Stomach (tissue), 19 donors: Measurements from ENCODE around the gene THAP3. TPM values are rescaled to one million over a fixed set of nuclear protein-coding genes. Genes with fewer than 3 reads are reported as not detected.

Source experiments
- DNase-seq, 2 donors: peaks; one replicate each; pipeline versions ENCODE4 v3.0.0 to v3.0.0-alpha.2; 2013 to 2019
- H3K27ac ChIP-seq, 5 donors: fragments of 200-600 bp in 4 of 5; sonication (generic) in 4 of 5; one replicate each; pipeline ENCODE4 v1.5.1; 2013 to 2019; ENCODE audit warnings: mild to moderate bottlenecking in 1 of 5, moderate library complexity in 1 of 5
- H3K27me3 ChIP-seq, 3 donors: fragments of 200-600 bp; sonication (generic); one replicate each; pipeline ENCODE4 v1.5.1; 2017 to 2019; ENCODE audit warnings: mixed run types in 1 of 3
- H3K36me3 ChIP-seq, 4 donors: fragments of 200-600 bp; sonication (generic); 1 replicate in 3 of 4; 2 replicates in 1 of 4; pipeline ENCODE4 v1.5.1; 2016 to 2019
- H3K4me1 ChIP-seq, 4 donors: fragments of 200-600 bp; sonication (generic); one replicate each; pipeline ENCODE4 v1.5.1; 2016 to 2019
- H3K4me3 ChIP-seq, 4 donors: fragments of 200-600 bp; sonication (generic) in 3 of 4; one replicate each; pipeline ENCODE4 v1.5.1; 2016 to 2019; ENCODE audit warnings: mild to moderate bottlenecking in 1 of 4
- H3K9me3 ChIP-seq, 4 donors: fragments of 200-600 bp; sonication (generic); one replicate each; pipeline ENCODE4 v1.5.1; 2016 to 2019
- CTCF ChIP-seq, 7 experiments: fragments of 450-650 bp in 4 of 7; fragments of 200-600 bp in 3 of 7; sonication (generic) in 3 of 7; IDR thresholded peaks; one replicate each; pipeline ENCODE4 v1.5.1; 2016 to 2019; ENCODE audit warnings: antibody characterized with exemption in 7 of 7, control low read depth in 2 of 7, mild to moderate bottlenecking in 1 of 7
- EP300 ChIP-seq: sonication (generic); formaldehyde crosslinking; IDR thresholded peaks from one replicate; pipeline ENCODE4 v1.6.1; 2017; ENCODE audit warnings: antibody characterized with exemption
- POLR2A ChIP-seq, 4 donors: fragments of 450-650 bp; IDR thresholded peaks; one replicate each; pipeline ENCODE4 v1.6.1; 2016; ENCODE audit warnings: antibody characterized with exemption in 4 of 4, control low read depth in 2 of 4, mild to moderate bottlenecking in 1 of 4, moderate library complexity in 1 of 4
- POLR2AphosphoS5 ChIP-seq, 3 donors: sonication (generic); formaldehyde crosslinking; IDR thresholded peaks; one replicate each; pipeline ENCODE4 v1.6.1; 2016; ENCODE audit warnings: antibody characterized with exemption in 3 of 3
- WGBS, 5 donors: extraction: QIAGEN DNeasy Blood & Tissue Kit in 3 of 5; methylation state at CpG; one replicate each; pipeline versions ENCODE4 v1.1.5 to v1.1.7; 2013 to 2018; 5-methylcytosine and 5-hydroxymethylcytosine counted together
- intact Hi-C: fragments of 100-400 bp; cut with DNase I; formaldehyde crosslinking; loops from one replicate; pipeline ENCODE4 v1.15.1; 2023; ENCODE audit warnings: low total_unique reads
- long read RNA-seq, 10 donors: transcript quantifications; one replicate each; lab custom pipeline, GENCODE V29; 2026
- polyA plus RNA-seq, 3 donors: library from polyadenylated mRNA; stranded (reverse); fragments of 200-250 nt; gene quantifications; one replicate each; pipeline ENCODE4 v1.2.3, GENCODE V29; 2013
- total RNA-seq, 5 donors: library from RNA; depleted of rRNA; stranded (reverse); fragments of >200 nt; gene quantifications; one replicate each; pipeline versions ENCODE4 v1.1.0 to v1.2.3, GENCODE V29; 2014 to 2016
- donor health status: healthy with polysubstance abuse.
- donor health status: Bipolar disorder and iron deficiency.
- donor health status: healthy.

THAP3 gene
- 100 to 1,000 TPM in 1 of 5 donors, 10 to 100 TPM in 2, 1 to 10 TPM in 2; 5.8 to 116 (median 10.4) TPM for total RNA-seq
- 10 to 100 TPM; 17.9 to 27.6 (median 26.6) TPM for polyA plus RNA-seq
- long read RNA-seq, donor 1, partial matches to known transcripts: 0 of 1 reads
- long read RNA-seq, donor 1, other reads (novel, unspliced or antisense): 0 of 1 reads
- long read RNA-seq, donor 2, partial matches to known transcripts: 0 of 1 reads
- long read RNA-seq, donor 2, other reads (novel, unspliced or antisense): 0 of 1 reads
- long read RNA-seq, donor 3, partial matches to known transcripts: 0 of 1 reads
- long read RNA-seq, donor 3, other reads (novel, unspliced or antisense): 0 of 1 reads
- long read RNA-seq, donor 4: 0 reads
- long read RNA-seq, donor 5, partial matches to known transcripts: 0 of 2 reads
- long read RNA-seq, donor 5, other reads (novel, unspliced or antisense): 0 of 2 reads
- long read RNA-seq, donor 6: 0 reads
- long read RNA-seq, donor 7, partial matches to known transcripts: 5 of 9 reads
- long read RNA-seq, donor 7, other reads (novel, unspliced or antisense): 0 of 9 reads
- long read RNA-seq, donor 8: 0 reads
- long read RNA-seq, donor 9, partial matches to known transcripts: 0 of 2 reads
- long read RNA-seq, donor 9, other reads (novel, unspliced or antisense): 0 of 2 reads
- long read RNA-seq, donor 10: 0 reads

- Histone ChIP-seq H3K36me3 (peaks cover 50 to 73% (median 62%) of the 10 kb centered on the region in 4 donors), H3K27ac (peak within 1 kb of the TSS; percentile 88 to 95 (median 92)), H3K9me3 (no peaks in the 10 kb centered on the region), H3K4me3 (peak within 1 kb of the TSS; percentile 75 to 93 (median 89)), H3K4me1 (peaks cover 12 to 35% (median 27%) of the 10 kb centered on the region in 4 donors), H3K27me3 (no peaks in the 10 kb centered on the region)
- DNase-seq: peak; percentile 87 to 96
- intact Hi-C loops: no loop called here
- TF ChIP-seq POLR2AphosphoS5 (IDR thresholded peaks at IDR 0.05) (peak in 2 of 3 donors; percentile 7 to 49), CTCF (IDR thresholded peaks at IDR 0.05) (no peak), POLR2A (IDR thresholded peaks at IDR 0.05) (peak in 1 of 4 donors; percentile 11)
- WGBS, 5 donors: 0 to 4% (median 1%) methylated on average over 19 to 73 of the region's 73 CpGs
Observed at GRCh38 chr1:6624710-6625583, at the start of gene THAP3. Gene THAP3 (plus strand): TSS chr1:6624868. CDS start chr1:6625219, 351 bp downstream.

- TF ChIP-seq EP300: no peak
- TF ChIP-seq CTCF (IDR thresholded peaks at IDR 0.05): no peak
- no peak for TF ChIP-seq POLR2AphosphoS5 (IDR thresholded peaks at IDR 0.05)
- intact Hi-C loops: no loop called here
- Histone ChIP-seq H3K4me3 (no peak overlapping the region), H3K36me3 (no peaks in the 10 kb centered on the region), H3K4me1 (peaks cover 30 to 38% (median 37%) of the 10 kb centered on the region in 4 donors), H3K27me3 (no peaks in the 10 kb centered on the region), H3K27ac (no peak overlapping the region), H3K9me3 (no peaks in the 10 kb centered on the region)
- no peak for DNase-seq
- WGBS, 5 donors: 82 to 91% (median 87%) methylated on average over 5 to 6 of the region's 6 CpGs
Observed at GRCh38 chr1:6577831-6578525, 46.7 kb upstream of the THAP3 start.

GRCh38 chr1:6578624-6579373 is 45.9 kb upstream of the THAP3 start:
- Histone ChIP-seq H3K36me3 (no peaks in the 10 kb centered on the region), H3K27me3 (no peaks in the 10 kb centered on the region), H3K4me1 (peaks cover 32 to 43% (median 41%) of the 10 kb centered on the region in 4 donors), H3K4me3 (peak overlapping the region; percentile 74 to 97 (median 92)), H3K9me3 (no peaks in the 10 kb centered on the region), H3K27ac (peak overlapping the region; percentile 75 to 99 (median 98))
- intact Hi-C loops: no loop called here
- DNase-seq: no peak
- TF ChIP-seq CTCF (IDR thresholded peaks at IDR 0.05): no peak
- no peak for TF ChIP-seq POLR2A (IDR thresholded peaks at IDR 0.05)
- no peak for TF ChIP-seq POLR2AphosphoS5 (IDR thresholded peaks at IDR 0.05)
- no peak for TF ChIP-seq EP300
- 86 to 94% (median 91%) methylated on average over 14 of the region's 14 CpGs for WGBS, 5 donors
